HG03039 (cell line): ENCODE data around the gene MAPK4.
"Not testable (repeated sequence)": the region's sequence is repeated elsewhere in the genome, so short reads cannot be mapped to it uniquely, and the experiment has no call there.

Source experiments
- ATAC-seq: cut with Tn5 transposase; IDR thresholded peaks from one replicate; pipeline ENCODE4 v1.9.1; 2021; ENCODE audit warnings: mild to moderate bottlenecking, moderate library complexity; ENCODE audit not compliant: unreplicated experiment

Gene MAPK4

DNA sequence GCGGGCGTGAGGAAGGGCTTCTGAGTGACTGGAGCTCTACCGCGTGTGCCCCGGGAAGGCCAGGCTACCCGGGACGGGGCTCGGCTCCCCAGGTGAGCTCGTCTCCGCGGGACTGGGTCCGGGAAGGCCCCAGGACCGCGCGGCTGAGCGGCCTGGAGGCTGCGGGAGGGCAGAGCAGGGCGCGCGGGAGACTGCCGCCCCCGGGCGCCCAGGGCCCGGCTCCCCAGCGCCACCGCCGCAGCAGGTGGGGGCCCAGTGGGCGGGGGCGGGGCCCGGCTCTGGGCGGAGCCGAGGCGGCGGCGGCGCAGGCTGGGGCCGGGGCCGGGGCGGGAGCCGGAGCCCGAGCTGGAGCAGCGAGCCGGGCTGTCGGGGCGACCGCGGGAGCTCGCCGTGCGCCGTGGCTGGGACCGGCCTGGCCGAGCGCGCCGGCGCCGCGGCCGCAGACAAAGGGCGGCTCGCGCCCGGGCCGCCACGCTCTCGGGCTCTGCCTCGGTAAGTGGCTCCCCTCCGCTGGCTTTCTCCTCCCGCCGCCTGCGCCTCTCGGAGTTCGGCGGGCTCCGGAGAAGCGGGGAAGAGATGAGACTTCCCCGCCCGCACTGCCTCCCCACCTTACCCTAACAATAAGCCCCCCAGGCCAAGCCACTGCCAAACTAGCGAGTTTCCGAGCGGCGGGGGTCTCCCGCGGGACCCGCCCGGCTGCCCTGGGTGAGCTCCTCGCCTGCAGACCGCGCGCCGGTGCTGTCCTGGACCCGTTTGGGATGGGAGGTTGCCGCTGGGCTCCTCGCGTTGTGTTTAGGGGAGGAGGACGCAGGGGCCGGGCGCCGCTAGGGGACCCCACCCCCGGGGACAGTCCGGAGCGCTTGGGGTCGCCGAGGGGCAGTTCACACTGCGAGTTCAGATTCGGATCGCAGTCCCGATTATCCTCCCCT lies at the start of gene MAPK4:
Gene MAPK4, plus strand, starts transcription at position 336 of the 929 bp plus-strand sequence. CDS start 103,872 bp downstream, outside the sequence.
- ATAC-seq, result no peak

DNA sequence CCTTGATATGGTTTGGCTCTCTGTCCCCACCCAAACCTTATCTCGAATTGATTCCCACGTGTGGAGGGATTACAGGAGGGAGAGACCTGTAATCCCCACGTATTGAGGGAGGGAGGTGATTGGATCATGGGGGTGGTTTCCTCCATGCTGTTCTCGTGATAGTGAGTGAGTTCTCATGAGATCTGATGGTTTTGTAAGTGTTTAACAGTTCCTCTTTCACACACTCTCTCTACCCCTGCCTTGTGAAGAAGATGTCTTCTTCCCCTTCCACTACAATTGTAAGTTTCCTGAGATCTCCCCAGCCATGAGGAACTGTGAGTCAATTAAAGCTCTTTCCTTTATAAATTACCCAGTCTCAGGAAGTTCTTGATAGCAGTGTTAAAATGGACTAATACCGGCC lies 42.6 kb upstream of the MAPK4 start:
- ATAC-seq, result not testable (repeated sequence)

GRCh38 chr18:50518787-50519546 lies 40.9 kb upstream of the MAPK4 start:
- ATAC-seq, result no peak

- ATAC-seq, result no peak
Measured at GRCh38 chr18:50523165-50523564, 36.7 kb upstream of the MAPK4 start.

DNA sequence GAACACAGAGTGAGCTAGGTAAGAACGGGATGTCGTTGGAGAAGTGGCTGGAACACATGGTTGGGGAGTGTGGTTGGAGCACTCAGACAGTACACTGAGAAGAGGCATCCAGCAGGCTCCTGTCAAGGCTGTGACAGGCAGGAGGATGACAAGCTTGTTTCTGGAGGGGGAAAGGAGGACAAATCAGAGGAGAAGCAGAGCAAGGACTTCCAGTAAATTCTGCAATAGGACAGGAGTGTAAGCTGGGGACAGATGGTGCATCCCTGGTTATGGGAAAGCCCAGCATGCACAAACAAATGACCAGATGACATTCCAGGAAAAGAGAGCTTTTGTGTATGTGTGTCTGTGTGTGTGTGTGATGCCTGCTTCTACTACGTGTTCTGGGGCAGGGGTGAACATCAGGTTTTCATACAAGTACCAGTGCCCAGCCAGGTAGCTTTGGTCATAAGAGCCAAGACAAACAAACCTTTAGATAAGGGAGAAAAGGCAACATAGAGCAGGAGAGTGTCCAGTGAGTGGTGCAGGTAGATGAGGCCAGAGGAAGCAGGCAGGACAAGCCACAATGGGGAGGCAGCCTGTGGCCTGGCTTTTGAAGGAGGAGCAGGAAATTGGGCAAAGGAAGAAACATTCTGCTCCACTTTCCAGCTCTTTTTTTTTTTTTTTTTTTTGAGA lies 32.1 kb upstream of the MAPK4 start:
- ATAC-seq, result no peak

DNA sequence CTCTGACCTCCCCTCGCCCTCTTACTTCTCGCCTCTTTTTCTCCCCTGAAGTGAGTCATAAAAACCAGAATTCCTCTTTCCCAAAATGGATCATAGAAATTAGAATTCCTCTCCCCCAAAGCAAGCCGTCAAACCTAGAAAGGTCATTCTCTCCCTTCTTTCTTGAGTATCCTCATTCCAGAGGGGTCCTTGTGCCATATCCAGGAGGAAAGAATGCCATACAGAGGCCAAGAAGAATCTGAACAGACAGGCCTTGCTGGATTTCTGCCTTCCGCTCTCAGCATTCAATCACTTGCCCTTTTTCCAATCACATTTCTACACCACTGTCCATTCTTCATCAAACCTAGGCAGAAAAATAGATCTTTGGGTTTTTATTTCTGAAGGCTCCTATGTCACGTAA lies 31.1 kb upstream of the MAPK4 start:
- no peak for ATAC-seq

DNA sequence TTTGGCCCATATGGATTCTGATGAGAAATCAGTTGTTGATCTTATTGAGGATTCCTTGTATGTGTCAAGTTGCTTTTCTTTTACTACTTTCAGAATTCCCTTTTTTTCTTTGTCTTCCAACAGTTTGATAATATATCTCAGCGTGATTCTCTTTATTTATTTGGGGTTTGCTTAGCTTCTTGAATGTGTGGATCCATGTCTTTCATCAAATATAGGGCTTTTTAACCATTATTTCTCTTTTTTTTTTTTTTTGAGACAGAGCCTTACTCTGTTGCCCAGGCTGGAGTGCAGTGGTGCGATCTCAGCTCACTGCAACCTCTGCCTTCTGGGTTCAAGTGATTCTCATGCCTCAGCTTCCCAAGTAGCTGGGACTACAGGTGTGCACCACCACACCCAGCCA lies 26.1 kb upstream of the MAPK4 start:
- not testable (repeated sequence) for ATAC-seq

GRCh38 chr18:50544476-50544875 lies 15.4 kb upstream of the MAPK4 start:
- not testable (repeated sequence) for ATAC-seq

GRCh38 chr18:50545936-50546335 lies 14.0 kb upstream of the MAPK4 start:
- no peak for ATAC-seq

DNA sequence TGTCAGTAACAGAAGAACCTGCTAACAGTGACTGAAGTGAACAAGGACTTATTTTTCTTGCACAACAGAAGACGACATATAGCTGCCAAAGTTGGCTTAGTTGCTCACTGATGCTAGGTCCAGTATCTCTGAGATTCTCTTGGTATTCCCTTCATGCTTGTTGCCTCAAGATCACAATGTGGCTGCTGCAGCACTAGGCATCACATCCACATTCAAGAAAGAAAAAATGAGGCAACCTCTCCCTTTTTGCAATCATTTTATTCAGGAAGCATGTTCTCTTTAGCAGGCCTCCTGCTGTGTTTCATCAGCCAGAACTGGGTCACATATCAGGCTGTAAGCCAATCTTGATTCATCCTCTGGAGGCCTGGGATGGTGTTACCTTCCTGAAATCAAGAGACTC lies 11.7 kb upstream of the MAPK4 start:
- ATAC-seq, result no peak

GRCh38 chr18:50551651-50552050 lies 8.2 kb upstream of the MAPK4 start:
- not testable (repeated sequence) for ATAC-seq

DNA sequence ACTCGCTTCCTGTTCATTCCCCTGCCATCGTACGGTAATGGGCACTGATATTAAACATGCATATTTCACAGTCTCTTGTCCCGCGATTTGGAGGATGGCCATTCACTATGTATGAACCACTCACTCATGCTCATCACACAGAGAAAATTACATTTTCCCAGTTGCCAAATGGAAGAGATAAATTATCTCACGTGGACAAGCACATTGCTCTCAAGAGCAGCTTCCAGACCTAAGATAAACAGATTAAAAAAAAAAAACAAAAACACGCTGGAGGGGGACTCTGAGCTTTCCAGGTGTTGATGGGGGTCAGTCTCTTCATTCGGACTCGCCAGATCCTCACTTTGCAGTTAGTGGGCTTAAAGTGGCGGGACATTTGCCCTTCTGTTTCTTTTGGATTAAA lies 1.7 kb upstream of the MAPK4 start:
- no peak for ATAC-seq

DNA sequence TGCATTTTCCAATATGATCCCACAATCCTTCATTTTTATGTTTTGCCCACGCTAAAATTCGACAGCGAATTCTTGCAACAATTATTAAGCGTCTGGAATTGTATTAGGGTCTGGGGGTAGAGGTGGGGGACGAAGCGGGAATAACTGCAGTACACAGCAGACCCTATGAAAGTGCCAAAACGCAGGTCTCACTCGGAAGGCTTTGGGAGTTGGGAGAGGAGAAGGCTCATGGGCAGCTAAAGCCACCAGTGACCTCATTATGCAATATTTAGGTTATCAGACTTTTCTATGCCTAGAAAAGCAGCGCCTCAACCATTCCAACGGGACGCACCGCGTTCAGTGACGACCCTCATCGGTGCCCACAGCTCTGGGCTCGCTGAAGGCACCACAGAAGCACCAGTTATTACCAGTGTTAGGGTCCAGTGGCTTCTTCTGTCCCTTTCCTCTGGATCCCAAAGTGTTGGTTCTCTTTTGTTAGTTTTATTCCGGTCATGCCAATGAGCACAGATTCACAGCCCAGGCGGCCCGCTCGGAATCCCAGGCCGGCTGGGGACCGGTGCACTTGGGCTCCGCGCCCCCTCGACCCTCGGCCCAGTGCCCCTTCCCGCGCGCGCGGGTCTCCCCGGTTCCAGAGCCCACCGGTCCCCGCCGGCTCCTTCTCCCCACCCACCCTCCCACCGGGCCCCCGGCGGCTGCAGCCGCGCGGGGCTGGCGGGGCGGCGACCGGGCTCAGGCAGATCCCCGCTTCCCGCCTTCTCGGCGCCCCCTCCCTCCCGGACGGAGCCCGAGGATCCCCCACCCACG lies 737 bp upstream of the MAPK4 start:
- no peak for ATAC-seq

DNA sequence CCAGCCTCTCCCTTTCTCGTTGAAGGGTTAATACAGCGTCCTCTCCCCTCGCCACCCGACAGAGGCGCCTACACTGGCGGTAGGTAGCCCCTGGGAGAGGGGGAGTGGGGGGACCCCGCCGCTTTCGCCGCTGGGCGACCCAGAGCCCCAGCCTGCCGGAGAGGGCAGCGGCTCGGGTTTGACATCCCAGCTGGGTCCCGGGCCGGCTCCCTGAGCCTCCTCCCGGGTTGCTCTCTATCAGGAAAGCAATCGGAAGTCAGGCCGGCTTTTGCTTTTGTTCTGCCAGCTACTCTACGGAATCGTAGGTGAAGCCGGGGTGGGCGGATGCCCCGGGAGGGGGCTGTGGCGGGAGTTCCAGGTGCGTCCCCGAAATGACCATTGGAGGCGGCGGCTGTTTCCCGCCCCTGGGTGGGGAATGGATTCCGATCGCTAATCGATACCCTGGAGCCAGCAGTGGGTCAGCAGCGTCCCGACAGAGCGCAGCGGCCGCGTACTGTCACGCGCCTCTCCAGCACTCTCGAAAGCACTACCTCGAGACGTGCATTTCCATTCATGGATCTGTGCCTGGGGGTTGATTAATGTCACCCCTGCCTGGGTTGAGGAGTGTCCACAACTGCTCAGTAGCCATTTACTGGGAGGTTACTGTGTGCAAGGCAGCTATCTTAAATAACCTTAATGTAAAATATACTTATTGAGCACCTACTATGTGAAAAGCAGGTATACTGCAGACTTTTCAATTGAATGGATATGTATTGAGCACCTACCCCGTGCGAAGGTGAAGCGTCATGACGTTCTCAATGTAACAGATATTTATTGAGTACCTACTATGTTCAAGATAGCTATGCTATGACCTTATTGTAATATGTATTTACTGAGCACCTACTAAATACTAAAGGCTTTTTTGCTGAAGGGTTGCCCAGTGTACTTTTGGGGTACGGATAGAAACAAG lies 1.1 kb downstream of the MAPK4 start:
- ATAC-seq, result no peak

DNA sequence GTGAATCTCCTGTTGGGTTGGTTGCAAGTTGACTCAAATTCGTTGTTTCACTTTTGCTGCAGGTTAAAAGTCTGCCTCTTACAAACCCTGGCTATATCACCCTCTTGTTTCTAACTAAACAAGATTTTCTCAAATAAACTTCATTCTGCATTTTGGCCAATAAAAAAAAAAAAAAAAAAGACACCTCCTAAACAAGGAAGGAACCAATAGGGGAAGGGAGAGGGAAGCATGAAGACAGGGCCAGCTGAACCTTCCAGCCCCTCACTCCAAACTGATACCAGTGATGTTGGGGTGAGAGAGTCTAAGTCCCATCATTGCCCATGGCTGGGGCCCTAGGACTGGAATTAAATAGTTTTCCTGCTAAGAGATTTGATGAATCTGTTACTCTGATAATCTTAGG lies 2.4 kb downstream of the MAPK4 start:
- not testable (repeated sequence) for ATAC-seq

DNA sequence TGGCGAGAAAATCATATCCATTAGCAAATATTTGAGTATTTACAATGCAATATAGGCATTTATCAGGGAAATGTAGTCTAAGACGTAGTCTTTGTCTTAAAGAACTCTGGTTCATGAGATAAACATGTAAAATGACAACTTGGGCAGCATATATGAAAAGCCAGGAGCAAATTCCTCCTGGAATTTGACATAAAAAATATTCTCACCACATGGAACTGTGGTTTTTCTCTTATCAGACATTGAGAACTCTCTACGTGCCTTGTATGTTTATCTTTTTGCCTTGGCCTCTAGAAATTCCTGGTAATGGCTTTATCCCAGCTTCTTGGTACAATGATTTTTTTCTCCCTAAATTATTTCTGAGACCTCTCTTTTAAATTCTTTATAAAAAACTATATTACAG lies 2.8 kb downstream of the MAPK4 start:
- ATAC-seq, result no peak

GRCh38 chr18:50563376-50563775 lies 3.5 kb downstream of the MAPK4 start:
- ATAC-seq, result no peak

DNA sequence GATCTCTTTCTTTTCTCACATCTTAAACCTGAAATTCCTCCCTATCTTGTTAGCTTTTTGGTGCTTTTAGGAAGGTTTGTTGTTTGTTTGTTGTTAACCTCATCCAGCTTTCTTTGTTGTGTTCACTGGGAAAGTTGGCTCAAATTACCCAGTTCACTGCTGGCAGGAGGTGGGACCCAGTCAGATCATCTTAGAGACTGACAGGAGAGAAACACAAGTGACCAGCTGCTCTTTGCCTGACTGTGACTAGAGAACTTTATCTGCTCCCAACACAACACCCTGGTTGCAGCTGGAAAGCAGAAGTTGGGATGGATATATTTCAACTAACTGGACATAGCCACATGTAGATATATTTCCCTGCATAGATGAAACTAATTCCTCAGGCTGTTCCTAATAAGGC lies 10.0 kb downstream of the MAPK4 start:
- no peak for ATAC-seq

DNA sequence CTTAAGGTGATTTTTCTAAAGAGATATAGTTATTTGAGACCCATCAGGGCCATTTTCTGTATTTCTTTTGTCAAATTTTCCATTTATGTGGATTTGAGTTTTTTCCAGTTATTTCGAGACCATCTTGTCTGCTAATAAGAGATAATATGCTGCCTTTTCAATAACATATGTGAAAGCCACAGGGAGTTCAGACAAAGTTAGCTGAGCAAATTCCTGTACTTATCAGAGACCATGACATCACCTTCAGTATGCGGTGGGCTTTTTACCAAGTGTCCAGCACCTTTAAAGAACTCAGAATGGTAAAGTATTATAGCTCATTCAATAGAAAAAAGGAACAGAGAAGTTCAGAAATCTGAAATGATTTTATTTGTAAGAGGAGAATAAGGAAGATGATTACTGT lies 11.7 kb downstream of the MAPK4 start:
- ATAC-seq, result no peak
